ENCODE data around the gene TEAD3.

The TEAD3 gene

GRCh38 chr6:35493307-35493983 is 3.4 kb downstream of the TEAD3 start:
- in situ Hi-C loops (cut with HindIII; ENCODE audit: low sequenced_read_pairs): no loop called here

- in situ Hi-C loops (cut with HindIII; ENCODE audit: low sequenced_read_pairs): no loop called here
Observed at GRCh38 chr6:35492974-35493284, 4.0 kb downstream of the TEAD3 start.

GRCh38 chr6:35492258-35492973 is 4.5 kb downstream of the TEAD3 start:
- in situ Hi-C loops (cut with HindIII; ENCODE audit: low sequenced_read_pairs): no loop called here

- in situ Hi-C loops (cut with HindIII; ENCODE audit: low sequenced_read_pairs): no loop called here
Observed at GRCh38 chr6:35491558-35492257, 5.2 kb downstream of the TEAD3 start.

DNA sequence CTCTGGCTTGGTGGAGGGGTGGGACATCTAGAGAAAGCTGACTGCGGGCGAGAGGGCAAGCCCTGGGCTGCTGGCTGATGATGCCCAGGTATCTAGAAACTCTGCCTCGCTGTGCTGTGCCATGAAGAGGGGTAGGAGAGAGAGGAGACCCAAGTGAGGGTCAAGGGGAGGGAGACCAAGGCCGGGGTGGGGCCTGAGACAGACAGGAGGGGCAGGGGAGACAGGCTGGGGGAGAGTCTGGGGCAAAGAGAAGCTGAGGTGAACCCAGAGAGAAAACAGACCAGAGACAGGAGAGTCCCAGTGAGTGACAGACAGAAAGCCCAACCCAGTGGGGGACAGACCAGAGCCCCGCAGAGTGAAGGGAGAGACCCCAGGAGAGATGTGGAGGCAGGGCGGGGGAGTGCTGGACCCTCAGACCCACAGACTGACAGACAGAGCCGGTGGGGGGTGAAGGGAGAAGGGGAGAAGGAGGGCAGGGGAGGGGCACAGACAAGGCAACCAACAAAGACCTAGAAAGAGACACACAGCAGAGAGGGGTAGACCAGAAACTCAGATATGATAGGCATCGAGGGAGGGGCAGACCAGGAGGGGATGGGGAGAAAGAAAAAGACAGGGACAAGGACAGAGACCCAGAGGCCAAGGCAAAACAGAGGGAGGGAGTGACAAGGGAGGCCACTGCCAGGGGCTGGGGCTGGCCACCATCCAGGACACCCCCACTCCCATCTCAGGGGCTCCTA is 5.9 kb downstream of the TEAD3 start:
- in situ Hi-C loops (cut with HindIII; ENCODE audit: low sequenced_read_pairs): no loop called here

GRCh38 chr6:35489995-35490791 is 6.7 kb downstream of the TEAD3 start:
- in situ Hi-C loops (cut with HindIII; ENCODE audit: low sequenced_read_pairs): no loop called here

GRCh38 chr6:35489066-35489465 is 7.8 kb downstream of the TEAD3 start:
- in situ Hi-C loops (cut with HindIII; ENCODE audit: low sequenced_read_pairs): no loop called here

DNA sequence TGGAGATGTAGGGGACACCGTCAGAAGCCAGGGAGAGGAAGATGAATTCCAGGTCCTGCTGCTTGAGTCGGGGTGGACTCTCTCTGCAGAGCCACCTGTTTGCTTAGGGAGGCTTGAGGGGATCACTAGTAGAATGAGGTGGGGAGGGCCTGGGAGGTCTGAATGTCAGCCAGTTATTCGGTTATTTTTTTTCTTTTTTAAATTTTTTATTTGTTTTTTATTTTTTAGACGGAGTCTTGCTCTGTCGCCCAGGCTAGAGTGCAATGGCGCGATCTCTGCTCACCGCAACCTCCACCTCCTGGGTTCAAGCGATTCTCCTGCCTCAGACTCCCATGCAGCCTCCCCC is 8.4 kb downstream of the TEAD3 start:
- in situ Hi-C loops (cut with HindIII; ENCODE audit: low sequenced_read_pairs): no loop called here

DNA sequence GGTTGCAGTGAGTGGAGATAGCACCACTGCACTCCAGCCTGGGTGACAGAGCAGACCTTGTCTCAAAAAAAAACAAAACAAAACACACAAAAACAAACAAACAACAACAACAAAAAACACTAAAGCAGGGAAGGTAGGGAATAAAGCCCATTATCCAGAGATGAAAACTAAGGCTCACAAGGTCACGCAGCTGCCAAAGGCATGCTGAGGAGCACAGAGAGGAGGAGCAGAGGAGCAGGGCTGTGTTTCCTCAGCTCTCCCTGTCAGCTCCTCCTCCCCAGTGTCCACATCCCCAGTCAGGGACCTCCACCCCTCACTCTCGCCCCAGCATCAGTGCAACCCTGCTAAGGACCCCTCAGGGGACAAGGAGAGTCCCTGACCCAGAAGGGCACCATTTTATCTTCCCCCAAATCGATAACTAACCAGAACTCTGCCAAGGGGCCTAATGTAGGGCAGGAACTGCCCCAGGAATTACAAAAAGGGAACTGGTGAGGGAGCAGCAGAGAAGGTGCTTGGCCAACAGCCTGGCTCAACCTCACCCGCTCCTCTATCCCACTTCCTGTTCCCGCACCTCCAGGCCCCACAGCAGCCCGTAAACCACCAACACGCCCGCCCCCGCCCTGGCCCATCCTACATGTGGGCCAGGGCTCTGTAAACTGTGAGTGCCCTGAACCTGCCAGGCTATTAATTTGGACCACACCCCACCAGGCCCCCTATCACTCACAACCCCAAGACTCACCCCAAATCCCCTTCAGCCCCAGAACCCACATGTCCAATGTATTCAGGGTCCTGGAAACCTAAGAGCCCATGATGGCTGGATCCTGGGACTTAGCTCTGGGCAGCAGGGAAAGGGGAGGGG is 9.0 kb downstream of the TEAD3 start:
- in situ Hi-C loops (cut with HindIII; ENCODE audit: low sequenced_read_pairs): no loop called here

DNA sequence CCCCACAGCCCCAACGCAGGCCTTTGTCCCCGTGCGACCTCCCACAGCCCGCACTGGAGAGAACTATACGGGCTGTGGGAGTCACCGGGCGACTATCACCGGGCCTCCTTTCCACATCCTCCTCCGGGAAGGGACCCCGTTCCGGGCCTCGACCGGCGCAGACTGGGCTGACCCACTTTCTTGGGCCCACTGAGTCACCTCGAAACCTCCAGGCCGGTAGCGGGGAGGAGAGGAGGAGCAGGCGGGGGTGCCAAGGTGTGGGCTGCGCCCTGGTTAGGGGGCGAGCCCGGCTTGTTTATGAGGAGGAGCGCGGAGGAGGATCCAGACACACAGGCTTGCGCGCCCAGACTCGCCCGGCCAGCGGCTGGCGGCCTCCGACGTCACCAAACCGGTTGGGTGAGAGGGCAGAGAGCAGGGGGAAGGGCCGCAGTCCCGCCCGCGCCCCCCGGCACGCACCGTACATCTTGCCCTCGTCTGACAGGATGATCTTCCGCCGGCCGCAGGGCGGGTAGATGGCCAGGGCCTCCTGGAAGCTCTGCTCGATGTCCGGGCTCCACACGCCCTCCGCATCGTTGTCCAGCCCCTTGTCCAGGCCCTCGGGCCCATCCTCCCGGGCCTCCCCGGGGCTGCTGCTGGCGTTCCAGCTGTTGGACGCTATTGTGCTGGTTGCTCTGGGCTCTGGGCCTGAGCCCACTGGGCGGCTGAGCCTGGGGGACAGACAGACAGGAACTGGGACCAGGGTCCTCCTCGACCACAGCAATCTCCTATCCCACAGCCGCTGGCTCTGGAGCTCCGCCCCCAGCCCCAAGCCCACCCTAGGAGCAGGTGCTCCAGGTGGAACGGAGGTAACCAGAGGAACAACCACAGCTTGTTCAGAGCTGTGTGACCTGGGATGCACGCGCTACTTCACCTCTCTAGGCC is 10.6 kb downstream of the TEAD3 start:
- in situ Hi-C loops (cut with HindIII; ENCODE audit: low sequenced_read_pairs): no loop called here

- in situ Hi-C loops (cut with HindIII; ENCODE audit: low sequenced_read_pairs): no loop called here
Observed at GRCh38 chr6:35485402-35485877, 11.4 kb downstream of the TEAD3 start.

- in situ Hi-C loops (cut with HindIII; ENCODE audit: low sequenced_read_pairs): no loop called here
Observed at GRCh38 chr6:35484921-35485392, 11.9 kb downstream of the TEAD3 start.

DNA sequence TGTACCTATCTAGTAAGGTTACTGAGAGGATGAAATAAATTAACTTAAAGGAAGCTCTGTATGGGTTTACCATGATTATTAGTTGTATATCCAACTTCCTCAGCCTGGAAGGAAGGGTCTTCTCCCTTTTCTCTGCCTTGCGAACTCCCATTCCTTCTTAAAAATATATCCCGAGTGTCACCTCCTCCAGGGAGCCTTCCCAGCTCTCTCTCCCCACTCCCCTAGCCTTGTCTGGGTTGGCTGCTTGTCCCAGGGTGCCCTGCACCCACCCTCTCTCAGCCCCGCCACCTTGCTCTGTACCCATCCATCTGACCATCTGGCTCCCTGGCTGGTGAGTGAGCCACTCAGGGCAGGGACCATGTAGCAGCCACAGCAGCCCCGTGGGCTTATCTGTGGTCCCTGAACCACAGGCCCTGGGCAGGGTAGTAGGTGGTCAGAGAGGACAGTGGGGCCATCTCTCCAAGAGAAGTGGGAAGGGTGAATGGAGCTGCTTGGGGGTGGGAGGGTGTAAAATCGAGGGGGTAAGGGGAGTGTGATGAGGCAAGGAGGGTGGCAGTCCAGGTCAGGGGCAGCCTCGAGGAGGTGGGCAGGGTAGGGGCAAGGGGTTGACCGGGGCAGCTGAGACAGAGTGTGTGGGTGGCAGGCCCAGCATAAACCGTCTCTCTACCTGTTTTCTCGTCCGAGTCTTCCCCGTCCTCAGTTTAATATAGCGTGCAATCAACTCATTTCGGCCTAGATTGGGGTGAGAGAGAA is 12.8 kb downstream of the TEAD3 start:
- in situ Hi-C loops (cut with HindIII; ENCODE audit: low sequenced_read_pairs): no loop called here

DNA sequence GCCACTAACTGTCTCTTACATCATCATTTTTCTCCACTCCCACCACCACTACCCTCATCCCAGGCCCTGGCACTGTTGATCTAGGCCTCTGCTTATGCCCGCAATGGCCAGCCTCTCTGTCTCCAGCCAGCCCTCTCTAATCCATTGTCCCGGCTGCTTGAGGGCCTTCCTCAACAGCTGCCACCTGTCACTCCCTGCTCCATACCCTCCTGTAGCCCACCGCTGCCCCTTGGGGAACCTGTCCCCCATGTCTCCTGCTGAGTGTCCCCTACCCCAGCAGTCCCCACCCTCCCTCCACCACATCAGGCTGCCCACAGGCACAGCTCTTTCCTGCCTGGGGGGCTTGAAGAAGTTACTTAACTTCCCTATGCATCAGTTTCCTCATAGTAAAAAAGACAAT is 13.4 kb downstream of the TEAD3 start:
- in situ Hi-C loops (cut with HindIII; ENCODE audit: low sequenced_read_pairs): no loop called here

DNA sequence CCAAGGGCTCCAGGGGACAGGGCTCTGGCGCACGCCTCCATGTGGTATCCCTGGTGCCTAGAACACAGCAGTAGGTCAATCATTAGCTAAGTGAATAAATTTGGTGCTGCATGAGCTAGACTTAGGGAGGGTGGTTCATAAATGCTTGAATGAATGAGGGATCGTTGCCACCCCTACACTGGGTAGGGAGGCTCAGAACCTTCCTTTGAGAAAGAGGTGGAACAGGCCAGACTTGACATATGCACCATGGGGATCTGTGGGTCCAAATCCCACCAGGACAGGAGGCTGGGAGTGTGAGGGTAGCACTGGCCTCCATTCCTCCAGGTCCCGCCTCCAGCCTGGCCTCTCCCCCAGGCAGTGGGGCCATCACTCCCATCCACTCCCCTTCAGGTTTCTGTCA is 13.8 kb downstream of the TEAD3 start:
- in situ Hi-C loops (cut with HindIII; ENCODE audit: low sequenced_read_pairs): no loop called here

DNA sequence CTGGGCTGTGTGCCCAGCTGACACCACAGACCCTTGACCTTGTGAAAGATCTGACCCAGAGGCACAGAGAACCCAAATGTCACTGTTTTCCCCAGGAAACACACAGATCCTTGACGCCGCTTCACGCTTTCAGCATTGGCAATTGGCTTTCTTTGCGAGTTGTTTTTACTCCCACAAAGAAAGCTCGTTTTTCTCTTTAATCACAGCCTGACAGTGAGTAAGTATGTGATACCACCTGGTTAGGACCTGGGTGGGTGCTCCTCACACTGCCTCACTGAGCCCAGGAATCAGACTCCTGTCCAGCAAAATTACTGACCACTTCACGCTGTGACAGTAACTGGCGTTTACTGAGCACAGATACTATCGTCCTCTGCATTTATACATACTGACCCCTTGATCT is 15.7 kb downstream of the TEAD3 start:
- in situ Hi-C loops (cut with HindIII; ENCODE audit: low sequenced_read_pairs): no loop called here

- in situ Hi-C loops (cut with HindIII; ENCODE audit: low sequenced_read_pairs): no loop called here
Observed at GRCh38 chr6:35480176-35480575, 16.7 kb downstream of the TEAD3 start.

- in situ Hi-C loops (cut with HindIII; ENCODE audit: low sequenced_read_pairs): no loop called here
Observed at GRCh38 chr6:35478259-35478658, 18.6 kb downstream of the TEAD3 start.

Measured in endothelial cell of hepatic sinusoid (primary cell).